Measurements from ENCODE around the gene CCDC33. TPM values are rescaled to one million over a fixed set of nuclear protein-coding genes. Genes with fewer than 3 reads are reported as not detected.

The CCDC33 gene
- total RNA-seq, 1 donor, result not detected

DNA sequence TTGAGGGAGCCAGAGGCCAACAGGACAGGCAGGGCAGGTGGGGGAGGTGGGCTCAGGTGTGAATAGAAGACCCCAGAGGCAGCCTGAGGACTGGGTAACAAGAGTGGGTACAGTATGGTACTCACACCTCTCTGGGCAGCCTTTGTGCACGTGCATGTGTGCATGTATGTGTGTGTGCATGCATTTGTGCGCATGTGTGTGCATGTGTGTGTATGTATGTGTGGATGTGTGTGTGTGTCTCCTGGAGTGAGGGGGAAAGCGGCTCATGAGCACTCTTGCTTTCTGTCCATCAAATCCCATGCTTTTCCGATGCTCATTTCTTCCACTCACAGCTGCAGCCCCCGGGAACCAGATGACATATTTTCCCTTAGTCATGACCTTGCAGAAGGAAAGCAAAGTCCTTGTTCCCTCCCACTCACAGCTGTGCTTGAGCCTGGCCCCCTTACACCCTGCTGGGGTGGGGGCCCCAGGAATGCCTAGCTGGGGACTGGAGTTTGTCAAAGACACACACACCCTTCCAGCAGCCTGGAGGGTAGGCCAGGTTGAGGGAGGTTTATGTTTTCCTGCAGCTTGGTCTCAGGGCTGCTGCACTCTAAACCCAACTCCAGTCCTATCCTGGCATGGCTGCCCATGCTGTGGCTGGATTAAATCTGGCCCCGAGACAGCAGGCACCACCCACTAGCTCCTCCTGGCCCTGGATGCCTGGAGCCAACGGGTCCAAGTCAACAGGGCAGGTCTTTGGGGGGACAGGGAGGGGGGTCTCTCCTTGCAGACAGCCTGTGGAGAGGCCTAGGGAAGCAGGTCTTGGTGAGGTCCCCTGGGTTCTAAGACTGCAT lies 22.5 kb downstream of the CCDC33 start:
- no peaks in the 10 kb centered on the region for H3K9me3 ChIP-seq (ENCODE audit: low read depth, low read length)
- no peaks in the 10 kb centered on the region for H3K4me1 ChIP-seq (ENCODE audit: insufficient read depth, low read length)
- H3K4me3 ChIP-seq (ENCODE audit: low read length), result no peak overlapping the region
- H3K27me3 ChIP-seq (ENCODE audit: insufficient read depth, low read length), result no peaks in the 10 kb centered on the region

DNA sequence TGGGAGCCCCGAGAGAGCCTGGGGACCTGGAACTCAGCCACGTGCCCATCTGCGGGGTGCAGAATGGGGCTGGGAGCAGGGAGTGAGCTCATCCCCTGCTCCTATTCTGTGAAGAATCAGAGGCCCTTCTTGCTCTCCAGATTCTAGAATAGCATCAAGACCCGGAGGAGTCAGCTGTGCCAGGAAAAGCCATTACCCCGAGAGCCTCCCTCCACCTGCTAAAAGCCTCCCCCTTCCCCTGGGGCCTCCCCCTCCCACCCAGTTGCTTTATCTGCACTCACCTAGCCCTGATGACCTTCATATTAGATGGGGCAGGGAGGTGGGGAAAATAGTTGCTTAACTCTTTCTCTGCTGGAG lies 23.1 kb downstream of the CCDC33 start:
- no peaks in the 10 kb centered on the region for H3K27me3 ChIP-seq (ENCODE audit: insufficient read depth, low read length)

DNA sequence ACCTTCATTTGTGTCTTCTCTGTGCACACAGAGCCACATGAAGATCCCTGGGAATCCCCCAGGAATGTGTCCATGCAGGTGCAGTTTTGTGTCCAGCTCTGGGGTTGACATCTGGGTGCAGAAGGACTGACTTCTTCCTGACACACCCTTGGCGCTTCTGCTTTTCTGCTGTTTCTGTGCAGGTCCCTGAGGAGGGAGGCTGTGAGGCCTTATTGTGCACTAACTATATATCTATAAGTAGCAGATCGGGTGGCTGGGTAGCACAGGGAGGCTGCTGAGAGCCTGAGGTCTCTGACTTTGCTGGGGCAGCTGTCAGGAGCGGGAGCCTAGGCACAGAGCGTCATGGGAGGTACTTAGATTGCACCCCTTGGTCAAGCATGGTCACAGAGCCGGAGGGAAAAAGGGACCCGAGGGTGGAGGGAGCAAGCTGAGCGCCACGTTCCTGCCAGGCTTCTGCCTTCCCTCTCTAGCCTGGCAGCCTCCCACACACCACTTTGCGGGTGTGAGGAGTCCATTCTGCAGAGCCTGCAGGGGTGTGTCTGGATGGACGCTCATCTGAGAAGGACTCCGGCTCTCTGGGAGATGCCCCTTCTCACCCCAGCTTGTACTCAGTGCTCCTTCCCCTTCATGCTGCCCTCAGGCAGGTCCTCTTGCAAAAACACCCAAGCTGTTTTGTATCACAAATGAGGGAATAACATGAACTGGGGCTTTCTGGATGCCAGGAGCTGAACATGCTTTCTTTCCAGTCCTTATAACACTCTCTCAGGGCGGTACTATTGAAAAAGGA lies 23.9 kb downstream of the CCDC33 start:
- Histone ChIP-seq H3K4me1 (ENCODE audit: insufficient read depth, low read length) (no peaks in the 10 kb centered on the region), H3K27me3 (ENCODE audit: insufficient read depth, low read length) (no peaks in the 10 kb centered on the region), H3K9me3 (ENCODE audit: low read depth, low read length) (no peaks in the 10 kb centered on the region), H3K4me3 (ENCODE audit: low read length) (no peak overlapping the region)

More for the DNA sequence above, 23.1 kb downstream of the CCDC33 start:
- no peaks in the 10 kb centered on the region for H3K9me3 ChIP-seq (ENCODE audit: low read depth, low read length)
- H3K4me1 ChIP-seq (ENCODE audit: insufficient read depth, low read length), result no peaks in the 10 kb centered on the region
- H3K4me3 ChIP-seq (ENCODE audit: low read length), result no peak overlapping the region

DNA sequence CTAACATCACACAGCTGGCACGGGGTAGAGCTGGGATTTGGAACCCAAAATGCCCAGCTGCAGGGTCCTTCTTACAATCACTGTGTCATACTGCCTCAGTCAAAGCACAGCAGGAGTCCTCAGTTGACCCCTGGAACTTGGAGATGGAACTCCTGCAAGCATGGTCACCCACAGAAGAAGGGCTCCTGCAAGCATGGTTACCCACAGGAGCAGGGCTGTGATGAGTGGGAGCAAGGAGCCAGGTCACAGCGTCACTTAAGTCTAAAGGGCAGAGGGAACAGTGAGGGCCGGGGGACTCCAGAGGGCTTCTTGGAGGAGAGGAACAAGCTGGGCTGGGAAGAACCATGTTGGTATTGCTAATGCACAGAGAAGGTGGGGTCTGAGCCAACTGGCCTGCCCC lies 24.9 kb downstream of the CCDC33 start:
- Histone ChIP-seq H3K4me3 (ENCODE audit: low read length) (no peak overlapping the region), H3K9me3 (ENCODE audit: low read depth, low read length) (no peaks in the 10 kb centered on the region), H3K27me3 (ENCODE audit: insufficient read depth, low read length) (no peaks in the 10 kb centered on the region), H3K4me1 (ENCODE audit: insufficient read depth, low read length) (no peaks in the 10 kb centered on the region)

DNA sequence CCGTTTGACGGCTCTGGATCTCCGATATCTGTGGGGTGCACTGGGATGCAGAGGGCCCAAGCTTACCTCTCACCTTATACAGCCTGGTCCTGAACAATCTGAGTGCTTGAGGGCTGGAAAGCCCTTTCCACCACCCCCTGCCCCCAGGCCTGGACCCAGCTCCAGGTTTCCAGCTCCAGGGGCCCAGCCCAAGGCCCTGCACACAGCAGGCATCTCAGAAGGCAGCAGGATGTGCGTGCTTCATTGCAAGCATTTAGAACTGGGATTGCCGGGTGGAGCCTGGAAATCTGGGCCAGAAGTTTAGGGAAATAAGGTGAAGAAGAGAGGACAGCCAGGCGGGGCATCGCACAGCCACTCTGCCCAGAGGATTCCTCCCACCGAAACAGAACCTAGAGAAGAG lies 25.6 kb downstream of the CCDC33 start:
- Histone ChIP-seq H3K9me3 (ENCODE audit: low read depth, low read length) (no peaks in the 10 kb centered on the region), H3K4me3 (ENCODE audit: low read length) (no peak overlapping the region), H3K4me1 (ENCODE audit: insufficient read depth, low read length) (no peaks in the 10 kb centered on the region), H3K27me3 (ENCODE audit: insufficient read depth, low read length) (no peaks in the 10 kb centered on the region)

DNA sequence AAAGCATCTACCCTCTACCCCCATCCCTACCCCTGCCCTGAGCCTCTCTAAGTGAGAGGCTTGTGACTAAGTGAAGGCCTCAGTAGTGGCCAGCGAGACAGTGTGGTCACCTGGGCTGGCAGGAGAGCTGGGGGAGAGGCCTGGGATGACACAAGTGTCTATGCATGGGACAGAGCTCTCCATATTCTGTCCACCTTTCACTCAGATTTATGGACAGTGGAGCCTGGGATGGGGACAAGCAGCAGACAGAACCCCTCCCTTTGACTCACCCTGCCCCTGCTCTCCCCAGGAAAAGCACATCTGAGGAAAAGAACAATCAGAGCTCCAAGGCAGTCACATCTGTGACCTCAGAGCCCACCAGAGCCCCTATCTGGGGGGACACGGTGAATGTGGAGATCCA lies 26.0 kb downstream of the CCDC33 start:
- Histone ChIP-seq H3K4me3 (ENCODE audit: low read length) (no peak overlapping the region), H3K27me3 (ENCODE audit: insufficient read depth, low read length) (no peaks in the 10 kb centered on the region), H3K9me3 (ENCODE audit: low read depth, low read length) (no peaks in the 10 kb centered on the region), H3K4me1 (ENCODE audit: insufficient read depth, low read length) (no peaks in the 10 kb centered on the region)

DNA sequence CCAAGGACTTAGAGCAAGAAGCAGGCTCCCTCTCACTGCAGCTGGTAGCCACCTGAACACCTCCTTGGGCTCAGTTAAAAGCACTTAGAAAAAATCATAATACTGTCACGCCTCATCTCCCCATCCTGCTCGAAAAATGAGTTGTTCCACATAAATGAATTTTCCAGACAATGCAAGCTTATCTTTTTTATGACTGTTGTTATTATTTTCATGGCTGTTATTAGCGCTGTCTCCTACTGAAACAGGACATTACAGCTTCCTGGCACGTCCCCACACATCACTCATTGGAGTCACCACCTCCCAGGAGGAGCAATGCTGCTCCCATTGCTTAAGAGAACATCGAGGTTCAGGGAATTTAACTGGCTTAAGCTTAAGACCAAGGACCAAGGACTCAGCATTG lies 26.5 kb downstream of the CCDC33 start:
- no peaks in the 10 kb centered on the region for H3K27me3 ChIP-seq (ENCODE audit: insufficient read depth, low read length)
- no peaks in the 10 kb centered on the region for H3K9me3 ChIP-seq (ENCODE audit: low read depth, low read length)
- no peak overlapping the region for H3K4me3 ChIP-seq (ENCODE audit: low read length)
- H3K4me1 ChIP-seq (ENCODE audit: insufficient read depth, low read length), result no peaks in the 10 kb centered on the region

DNA sequence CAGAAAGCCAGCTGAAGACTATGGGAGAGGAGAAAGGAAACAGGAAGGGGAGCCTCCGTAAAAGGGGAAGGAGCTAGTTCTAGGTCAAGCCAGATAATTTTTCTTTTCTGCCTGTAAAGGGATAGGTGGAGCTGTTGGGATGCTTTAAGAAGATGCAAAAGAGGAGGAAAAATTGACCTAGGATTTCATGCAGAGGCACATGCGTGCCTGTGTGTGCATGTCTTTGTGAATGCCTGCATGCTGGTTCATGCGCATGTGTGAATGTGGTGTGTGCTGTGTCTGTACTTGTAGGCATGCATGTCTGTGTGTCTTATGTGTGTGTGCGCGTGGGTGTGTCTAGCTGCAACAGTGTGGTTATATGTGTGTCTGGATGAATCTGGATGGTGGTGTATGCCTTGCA lies 27.3 kb downstream of the CCDC33 start:
- Histone ChIP-seq H3K4me3 (ENCODE audit: low read length) (no peak overlapping the region), H3K9me3 (ENCODE audit: low read depth, low read length) (no peaks in the 10 kb centered on the region), H3K27me3 (ENCODE audit: insufficient read depth, low read length) (no peaks in the 10 kb centered on the region), H3K4me1 (ENCODE audit: insufficient read depth, low read length) (no peaks in the 10 kb centered on the region)

DNA sequence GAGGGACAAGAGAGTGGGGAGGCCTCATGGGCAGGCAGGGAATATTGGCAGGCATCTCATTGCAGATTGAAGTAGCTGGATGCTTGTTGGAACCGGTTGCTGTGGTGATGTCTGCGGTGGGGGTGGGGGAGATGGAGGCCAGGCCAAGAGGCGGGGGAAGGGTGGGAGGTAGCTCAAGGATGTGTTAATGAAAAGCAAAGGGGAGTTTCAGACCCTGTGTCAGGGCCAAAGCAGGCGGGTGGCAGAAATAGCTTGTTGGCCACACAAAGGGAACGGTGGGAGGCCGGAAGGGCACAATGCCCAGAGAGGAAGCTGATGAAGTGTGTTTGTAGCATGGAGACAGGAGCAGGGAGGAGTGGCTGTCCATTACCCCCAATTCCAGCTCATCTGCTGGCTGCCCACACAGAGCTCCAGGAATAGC lies 28.0 kb downstream of the CCDC33 start:
- Histone ChIP-seq H3K9me3 (ENCODE audit: low read depth, low read length) (no peaks in the 10 kb centered on the region), H3K4me1 (ENCODE audit: insufficient read depth, low read length) (no peaks in the 10 kb centered on the region), H3K4me3 (ENCODE audit: low read length) (no peak overlapping the region), H3K27me3 (ENCODE audit: insufficient read depth, low read length) (no peaks in the 10 kb centered on the region)

DNA sequence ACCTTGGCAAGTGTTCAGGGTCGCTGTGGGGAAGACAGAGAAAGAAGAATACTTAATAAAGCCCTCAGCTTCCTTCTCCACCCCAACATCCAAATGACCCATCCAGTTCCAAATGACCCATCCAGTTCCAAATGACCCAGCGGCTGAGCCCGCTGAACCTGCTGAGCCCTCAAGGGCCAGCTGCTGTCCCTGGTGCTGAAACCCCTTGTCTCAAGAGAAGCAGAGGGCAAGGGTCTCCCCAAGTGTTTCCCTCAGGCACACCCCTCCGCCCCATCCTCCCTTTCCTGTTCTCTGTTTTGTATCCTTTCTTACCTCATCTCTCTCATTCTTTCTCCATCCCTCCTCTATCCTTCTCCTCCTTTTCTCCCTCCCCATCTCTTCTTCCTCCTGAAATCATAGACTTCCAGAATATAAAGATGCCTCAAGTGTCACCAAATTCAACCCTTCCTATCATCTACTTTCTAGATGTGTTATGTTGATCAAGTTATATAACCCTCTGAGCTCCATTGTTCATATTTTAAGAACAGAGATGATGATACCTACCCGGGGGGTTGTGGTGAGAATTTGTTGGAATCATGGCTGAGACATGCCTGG lies 29.0 kb downstream of the CCDC33 start:
- Histone ChIP-seq H3K9me3 (ENCODE audit: low read depth, low read length) (no peaks in the 10 kb centered on the region), H3K4me3 (ENCODE audit: low read length) (no peak overlapping the region), H3K27me3 (ENCODE audit: insufficient read depth, low read length) (no peaks in the 10 kb centered on the region), H3K4me1 (ENCODE audit: insufficient read depth, low read length) (no peaks in the 10 kb centered on the region)

DNA sequence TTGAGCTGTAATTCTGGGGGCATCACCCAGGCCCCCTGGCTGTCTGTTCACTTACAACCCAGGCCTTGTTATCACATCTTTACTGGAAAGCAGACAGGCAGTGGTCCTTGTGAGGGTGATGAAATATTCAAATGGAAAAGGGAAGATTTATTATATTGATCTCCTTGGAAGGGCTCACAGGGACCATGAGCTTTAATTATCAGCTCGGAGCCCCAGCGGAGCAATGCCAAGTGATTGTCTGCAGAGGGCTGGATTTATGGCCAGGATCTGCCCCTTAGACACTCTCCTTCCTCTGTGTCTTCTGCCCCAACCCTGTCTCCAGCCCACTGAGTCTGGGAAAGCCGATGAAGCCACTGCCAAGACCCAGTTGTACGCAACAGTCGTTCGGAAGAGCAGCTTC lies 31.9 kb downstream of the CCDC33 start:
- no peaks in the 10 kb centered on the region for H3K9me3 ChIP-seq (ENCODE audit: low read depth, low read length)
- no peaks in the 10 kb centered on the region for H3K4me1 ChIP-seq (ENCODE audit: insufficient read depth, low read length)
- no peaks in the 10 kb centered on the region for H3K27me3 ChIP-seq (ENCODE audit: insufficient read depth, low read length)
- no peak overlapping the region for H3K4me3 ChIP-seq (ENCODE audit: low read length)

DNA sequence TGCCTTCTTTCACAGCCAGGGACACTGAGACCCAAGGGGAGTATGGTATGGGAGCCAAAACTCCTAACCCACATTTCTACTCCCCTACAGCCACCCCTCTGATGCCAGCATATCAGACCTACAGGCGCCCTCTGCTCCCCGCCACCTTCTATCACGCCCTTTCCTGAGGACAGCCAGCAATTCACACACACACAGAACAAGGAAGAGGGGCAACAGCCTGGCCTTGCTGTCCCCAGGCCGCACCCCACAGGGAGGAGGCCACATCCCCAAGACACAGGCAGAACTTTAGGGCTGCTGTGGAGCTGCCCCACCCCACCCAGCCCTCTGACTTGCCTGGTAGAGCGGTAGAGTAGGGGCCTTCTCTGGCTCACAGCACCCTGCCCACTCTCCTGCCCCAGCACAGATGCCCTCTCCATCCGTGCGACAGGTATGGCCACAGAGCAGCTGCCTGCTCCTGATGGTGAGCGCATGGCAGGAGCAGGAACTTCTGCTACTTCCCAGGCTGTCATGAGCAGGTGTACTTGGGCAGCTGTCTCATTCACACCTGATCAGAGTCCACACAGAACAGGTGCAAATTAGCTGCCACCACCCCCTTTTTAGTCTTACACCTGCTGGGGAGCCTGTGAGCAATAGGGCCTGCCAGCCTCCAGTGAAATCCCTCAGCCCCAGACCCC lies 33.4 kb downstream of the CCDC33 start:
- H3K9me3 ChIP-seq (ENCODE audit: low read depth, low read length), result no peaks in the 10 kb centered on the region
- no peaks in the 10 kb centered on the region for H3K4me1 ChIP-seq (ENCODE audit: insufficient read depth, low read length)
- H3K27me3 ChIP-seq (ENCODE audit: insufficient read depth, low read length), result no peaks in the 10 kb centered on the region
- no peak overlapping the region for H3K4me3 ChIP-seq (ENCODE audit: low read length)

DNA sequence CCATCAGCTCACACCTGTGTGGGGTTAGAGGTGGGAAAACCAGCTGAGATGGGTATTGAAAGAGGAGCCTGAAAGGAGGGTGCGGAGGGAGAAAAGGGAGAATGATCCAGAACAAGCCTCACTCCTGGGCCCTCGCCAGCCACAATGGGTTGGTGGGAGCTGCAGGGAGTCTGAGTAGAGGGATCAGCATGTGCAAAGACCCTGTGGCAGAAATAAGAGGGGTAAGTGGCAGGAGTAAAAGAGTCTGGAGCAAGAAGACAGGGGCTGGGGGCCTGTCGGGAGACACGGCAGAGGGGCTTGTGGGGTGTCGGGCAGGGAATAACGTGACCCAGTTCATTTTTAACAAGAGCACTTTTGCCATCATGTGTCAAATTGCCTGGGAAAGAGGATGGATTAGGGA lies 34.0 kb downstream of the CCDC33 start:
- no peaks in the 10 kb centered on the region for H3K27me3 ChIP-seq (ENCODE audit: insufficient read depth, low read length)
- H3K9me3 ChIP-seq (ENCODE audit: low read depth, low read length), result no peaks in the 10 kb centered on the region
- no peaks in the 10 kb centered on the region for H3K4me1 ChIP-seq (ENCODE audit: insufficient read depth, low read length)
- H3K4me3 ChIP-seq (ENCODE audit: low read length), result no peak overlapping the region

DNA sequence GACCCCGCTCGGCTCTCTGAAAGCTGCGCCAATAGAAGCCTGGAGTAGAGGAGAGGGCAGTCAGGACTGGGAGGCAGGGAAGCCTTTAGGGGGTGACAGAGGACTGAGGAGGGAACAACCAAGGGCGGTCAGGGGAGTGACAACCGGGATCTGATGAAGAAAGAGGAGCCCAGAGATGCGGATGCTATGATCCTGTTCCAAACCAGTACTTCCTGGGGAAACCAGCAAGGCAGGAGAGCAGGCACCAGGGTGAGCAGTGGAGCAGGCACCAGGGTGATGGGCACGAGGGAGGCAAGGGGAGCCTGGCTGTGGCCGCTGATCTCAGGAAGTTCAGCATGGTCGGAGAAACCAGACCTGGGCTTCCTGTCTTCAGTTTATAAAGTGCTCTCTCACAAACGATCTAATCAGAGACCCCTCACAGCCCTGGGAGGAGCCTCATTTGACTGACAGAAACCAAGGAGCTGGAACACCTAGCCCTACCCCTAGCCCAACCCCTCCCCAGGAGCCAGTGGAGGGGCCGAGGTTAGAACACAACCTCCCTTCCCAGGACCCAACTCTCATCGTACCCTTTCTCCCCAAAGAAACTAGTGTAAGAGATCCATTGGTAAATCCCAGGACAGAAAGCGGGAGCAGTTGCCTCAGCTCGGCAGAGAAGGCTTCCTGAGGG lies 34.9 kb downstream of the CCDC33 start:
- Histone ChIP-seq H3K27me3 (ENCODE audit: insufficient read depth, low read length) (no peaks in the 10 kb centered on the region), H3K4me1 (ENCODE audit: insufficient read depth, low read length) (no peaks in the 10 kb centered on the region), H3K4me3 (ENCODE audit: low read length) (no peak overlapping the region), H3K9me3 (ENCODE audit: low read depth, low read length) (no peaks in the 10 kb centered on the region)
